ENCODE results near the gene IPO4. TPM values are rescaled to one million over a fixed set of nuclear protein-coding genes. Genes with fewer than 3 reads are reported as not detected.

Gene IPO4
- polyA plus RNA-seq, 1 donor (not counting 4 experiments of a cell fraction or from before 2014, with no cell fraction given), result 18.6 TPM

DNA sequence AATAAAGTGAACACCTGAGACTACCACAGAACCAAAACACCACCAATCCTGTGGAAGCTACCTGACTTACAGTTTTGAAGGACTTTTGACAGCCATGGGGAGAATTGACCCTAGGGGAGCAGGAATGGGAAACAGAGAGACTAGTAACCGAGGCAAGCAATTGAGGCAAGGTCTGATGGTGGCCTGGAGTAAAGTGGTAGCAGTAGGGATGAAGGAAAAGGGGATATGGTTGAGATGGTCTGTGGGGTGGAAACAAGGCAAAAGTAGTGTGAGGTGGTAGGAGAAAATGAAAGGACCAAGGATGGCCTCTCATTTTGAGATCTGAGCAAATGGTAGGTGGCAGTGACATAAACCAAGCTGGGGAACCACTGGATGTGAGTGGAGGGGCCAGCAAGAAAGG, 31.8 kb downstream of the IPO4 start:
- H4K20me1 ChIP-seq (ENCODE audit: control insufficient read depth, extremely low read depth, insufficient read depth, low read length), result no peaks in the 10 kb centered on the region
- dilution Hi-C loops (cut with MboI; ENCODE audit: extremely low pct_ligation_motif_present, low sequenced_read_pairs), result no loop called here
- no peak for FAIRE-seq
- peaks cover 11% of the 10 kb centered on the region for H3K4me1 ChIP-seq (ENCODE audit: control insufficient read depth, extremely low read depth, insufficient read depth, low read length)
- no peaks in the 10 kb centered on the region for H3K9me3 ChIP-seq (ENCODE audit: control insufficient read depth, low read depth, low read length)
- no peak overlapping the region for H3K4me2 ChIP-seq (ENCODE audit: control insufficient read depth, extremely low read depth, insufficient read depth, low read depth, low read length)
- no peaks in the 10 kb centered on the region for H3K27me3 ChIP-seq (ENCODE audit: control insufficient read depth, extremely low read depth, insufficient read depth, low read length)
- H3K4me3 ChIP-seq (ENCODE audit: control insufficient read depth in 2 of 3, extremely low read depth in 1 of 3, insufficient read depth in 2 of 3, low read depth in 1 of 3, low read length in 3 of 3), result no peak overlapping the region
- no peak overlapping the region for H3K9ac ChIP-seq (ENCODE audit: control insufficient read depth, extremely low read depth, insufficient read depth, low read length)
- no peak for TF ChIP-seq EZH2 (IDR thresholded peaks at IDR 0.05; ENCODE audit: low read length)
- TF ChIP-seq, protein P1, sequence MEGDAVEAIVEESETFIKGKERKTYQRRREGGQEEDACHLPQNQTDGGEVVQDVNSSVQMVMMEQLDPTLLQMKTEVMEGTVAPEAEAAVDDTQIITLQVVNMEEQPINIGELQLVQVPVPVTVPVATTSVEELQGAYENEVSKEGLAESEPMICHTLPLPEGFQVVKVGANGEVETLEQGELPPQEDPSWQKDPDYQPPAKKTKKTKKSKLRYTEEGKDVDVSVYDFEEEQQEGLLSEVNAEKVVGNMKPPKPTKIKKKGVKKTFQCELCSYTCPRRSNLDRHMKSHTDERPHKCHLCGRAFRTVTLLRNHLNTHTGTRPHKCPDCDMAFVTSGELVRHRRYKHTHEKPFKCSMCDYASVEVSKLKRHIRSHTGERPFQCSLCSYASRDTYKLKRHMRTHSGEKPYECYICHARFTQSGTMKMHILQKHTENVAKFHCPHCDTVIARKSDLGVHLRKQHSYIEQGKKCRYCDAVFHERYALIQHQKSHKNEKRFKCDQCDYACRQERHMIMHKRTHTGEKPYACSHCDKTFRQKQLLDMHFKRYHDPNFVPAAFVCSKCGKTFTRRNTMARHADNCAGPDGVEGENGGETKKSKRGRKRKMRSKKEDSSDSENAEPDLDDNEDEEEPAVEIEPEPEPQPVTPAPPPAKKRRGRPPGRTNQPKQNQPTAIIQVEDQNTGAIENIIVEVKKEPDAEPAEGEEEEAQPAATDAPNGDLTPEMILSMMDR (optimal IDR thresholded peaks at IDR 0.05 in 1 of 3, IDR thresholded peaks at IDR 0.05 in 1 of 3, conservative IDR thresholded peaks at IDR 0.05 in 1 of 3; ENCODE audit: extremely low read depth in 1 of 3, insufficient read depth in 2 of 3, low read length in 3 of 3), result no peak
- H3K9me1 ChIP-seq (ENCODE audit: control insufficient read depth, extremely low read depth, insufficient read depth, low read length), result no peaks in the 10 kb centered on the region
- H3K79me2 ChIP-seq (ENCODE audit: control insufficient read depth, insufficient read depth, low read length), result peaks cover 10% of the 10 kb centered on the region
- no peak overlapping the region for H2AFZ ChIP-seq (ENCODE audit: control insufficient read depth, low read length)
- H3K36me3 ChIP-seq (ENCODE audit: control insufficient read depth in 2 of 2, extremely low read depth in 1 of 2, insufficient read depth in 2 of 2, low read length in 2 of 2), result peaks cover 36 to 46% of the 10 kb centered on the region in 2 experiments
- H3K27ac ChIP-seq (ENCODE audit: control insufficient read depth, insufficient read depth, low read length), result no peak overlapping the region
- DNase-seq (ENCODE audit: low read depth, low spot score), result no peak

DNA sequence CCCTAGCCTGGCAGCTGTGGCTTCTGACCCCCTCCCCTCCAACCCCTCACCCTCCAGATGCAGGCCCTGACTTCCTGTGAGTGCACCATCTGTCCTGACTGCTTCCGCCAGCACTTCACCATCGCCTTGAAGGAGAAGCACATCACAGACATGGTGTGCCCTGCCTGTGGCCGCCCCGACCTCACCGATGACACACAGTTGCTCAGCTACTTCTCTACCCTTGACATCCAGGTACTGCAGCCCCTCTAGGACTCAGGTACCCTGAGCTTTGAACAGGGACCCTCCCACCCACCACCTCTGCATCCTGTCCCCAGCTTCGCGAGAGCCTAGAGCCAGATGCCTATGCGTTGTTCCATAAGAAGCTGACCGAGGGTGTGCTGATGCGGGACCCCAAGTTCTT, 33.5 kb downstream of the IPO4 start:
- Histone ChIP-seq H3K9me3 (ENCODE audit: control insufficient read depth, low read depth, low read length) (no peaks in the 10 kb centered on the region), H4K20me1 (ENCODE audit: control insufficient read depth, extremely low read depth, insufficient read depth, low read length) (no peaks in the 10 kb centered on the region), H3K27me3 (ENCODE audit: control insufficient read depth, extremely low read depth, insufficient read depth, low read length) (no peaks in the 10 kb centered on the region), H3K36me3 (ENCODE audit: control insufficient read depth in 2 of 2, extremely low read depth in 1 of 2, insufficient read depth in 2 of 2, low read length in 2 of 2) (peaks cover 46 to 52% of the 10 kb centered on the region in 2 experiments), H2AFZ (ENCODE audit: control insufficient read depth, low read length) (no peak overlapping the region), H3K4me1 (ENCODE audit: control insufficient read depth, extremely low read depth, insufficient read depth, low read length) (no peaks in the 10 kb centered on the region), H3K4me3 (ENCODE audit: control insufficient read depth in 2 of 3, extremely low read depth in 1 of 3, insufficient read depth in 2 of 3, low read depth in 1 of 3, low read length in 3 of 3) (no peak overlapping the region), H3K9ac (ENCODE audit: control insufficient read depth, extremely low read depth, insufficient read depth, low read length) (no peak overlapping the region), H3K4me2 (ENCODE audit: control insufficient read depth, extremely low read depth, insufficient read depth, low read depth, low read length) (no peak overlapping the region), H3K79me2 (ENCODE audit: control insufficient read depth, insufficient read depth, low read length) (peaks cover 14% of the 10 kb centered on the region), H3K27ac (ENCODE audit: control insufficient read depth, insufficient read depth, low read length) (no peak overlapping the region), H3K9me1 (ENCODE audit: control insufficient read depth, extremely low read depth, insufficient read depth, low read length) (no peaks in the 10 kb centered on the region)
- DNase-seq (ENCODE audit: low read depth, low spot score) (no peak), FAIRE-seq (no peak)
- dilution Hi-C loops (cut with MboI; ENCODE audit: extremely low pct_ligation_motif_present, low sequenced_read_pairs), result no loop called here
- TF ChIP-seq, protein P1 (optimal IDR thresholded peaks at IDR 0.05 in 1 of 3, IDR thresholded peaks at IDR 0.05 in 1 of 3, conservative IDR thresholded peaks at IDR 0.05 in 1 of 3; ENCODE audit: extremely low read depth in 1 of 3, insufficient read depth in 2 of 3, low read length in 3 of 3), result no peak
- TF ChIP-seq EZH2 (IDR thresholded peaks at IDR 0.05; ENCODE audit: low read length), result no peak

Data from keratinocyte (primary cell).